Measurements from ENCODE around the gene NKIRAS1. TPM values are rescaled to one million over a fixed set of nuclear protein-coding genes. Genes with fewer than 3 reads are reported as not detected.

The NKIRAS1 gene
- total RNA-seq, result 5.1 TPM

DNA sequence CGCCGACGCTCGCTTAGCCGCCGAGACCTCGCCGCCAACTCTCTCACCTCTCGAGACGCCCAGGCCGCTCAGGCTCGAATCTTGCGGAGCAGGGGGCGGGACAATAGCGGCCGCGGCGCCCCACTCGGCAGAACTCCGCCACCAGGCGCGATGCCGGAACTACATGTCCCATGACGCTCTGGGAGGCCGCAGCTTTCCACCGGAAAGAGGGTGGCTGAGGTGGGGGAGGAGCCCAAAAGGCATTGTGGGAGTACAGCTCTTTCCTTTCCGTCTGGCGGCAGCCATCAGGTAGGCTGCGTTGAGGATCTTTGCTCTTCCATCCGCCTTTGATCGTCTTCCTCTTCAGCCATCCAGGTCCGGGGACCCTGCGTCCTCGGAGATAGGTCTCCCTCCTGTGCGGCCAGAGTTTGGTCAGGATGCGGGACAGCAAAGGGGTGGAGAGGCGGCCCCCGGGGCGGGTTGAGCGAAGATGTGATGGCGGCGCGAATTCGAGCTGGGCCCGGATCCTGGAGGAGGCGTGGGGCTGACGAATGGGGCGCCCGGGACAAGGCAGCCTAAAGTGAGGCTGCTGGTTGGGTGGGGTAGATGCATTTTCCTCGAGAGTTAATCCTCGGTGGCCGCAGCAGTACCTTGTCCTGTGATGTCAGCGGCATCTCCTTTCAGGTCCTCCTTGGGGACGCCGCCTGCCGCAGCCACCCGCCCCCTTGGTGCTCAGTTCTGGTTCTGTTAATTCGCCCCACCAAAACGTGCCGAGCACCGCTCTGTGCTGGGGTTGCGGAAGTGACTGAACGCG lies at the start of gene NKIRAS1, which contains the start of gene RPL15:
Gene NKIRAS1 (minus strand): TSS at position 105 of the 793 bp plus-strand sequence. CDS start 6,086 bp downstream, outside the sequence.
Gene RPL15 (plus strand): TSS at position 247 of the 793 bp plus-strand sequence. CDS start 728 bp downstream, outside the sequence.
- Histone ChIP-seq H3K27me3 (ENCODE audit: insufficient read depth, low read length) (no peaks in the 10 kb centered on the region), H3K4me3 (ENCODE audit: low read length) (peak within 1 kb of the TSS; percentile 94), H3K4me1 (ENCODE audit: insufficient read depth, low read length) (peaks cover 33% of the 10 kb centered on the region), H3K9me3 (ENCODE audit: low read depth, low read length) (no peaks in the 10 kb centered on the region)

DNA sequence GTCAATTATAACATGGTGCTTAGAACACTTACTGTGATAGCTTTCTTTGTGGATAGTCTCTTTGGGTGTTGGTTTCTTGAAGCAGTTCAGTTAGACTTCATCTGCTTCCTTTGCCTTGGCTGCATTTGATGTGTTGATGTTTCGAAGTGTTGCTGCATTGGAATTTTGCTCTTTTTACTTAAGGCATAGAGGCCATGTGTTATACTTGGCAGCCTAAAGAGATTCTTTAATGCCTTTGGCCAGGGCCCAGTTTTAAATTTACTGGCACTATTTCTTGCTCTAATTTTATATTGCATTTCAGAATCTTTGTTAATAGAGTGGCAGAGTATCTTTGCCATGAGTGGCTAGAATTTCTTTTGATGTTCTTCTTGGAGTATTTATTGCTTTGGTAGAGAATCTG lies 49.5 kb upstream of the NKIRAS1 start:
- Histone ChIP-seq H3K4me3 (ENCODE audit: low read length) (no peak overlapping the region), H3K9me3 (ENCODE audit: low read depth, low read length) (no peaks in the 10 kb centered on the region), H3K4me1 (ENCODE audit: insufficient read depth, low read length) (no peaks in the 10 kb centered on the region), H3K27me3 (ENCODE audit: insufficient read depth, low read length) (no peaks in the 10 kb centered on the region)

DNA sequence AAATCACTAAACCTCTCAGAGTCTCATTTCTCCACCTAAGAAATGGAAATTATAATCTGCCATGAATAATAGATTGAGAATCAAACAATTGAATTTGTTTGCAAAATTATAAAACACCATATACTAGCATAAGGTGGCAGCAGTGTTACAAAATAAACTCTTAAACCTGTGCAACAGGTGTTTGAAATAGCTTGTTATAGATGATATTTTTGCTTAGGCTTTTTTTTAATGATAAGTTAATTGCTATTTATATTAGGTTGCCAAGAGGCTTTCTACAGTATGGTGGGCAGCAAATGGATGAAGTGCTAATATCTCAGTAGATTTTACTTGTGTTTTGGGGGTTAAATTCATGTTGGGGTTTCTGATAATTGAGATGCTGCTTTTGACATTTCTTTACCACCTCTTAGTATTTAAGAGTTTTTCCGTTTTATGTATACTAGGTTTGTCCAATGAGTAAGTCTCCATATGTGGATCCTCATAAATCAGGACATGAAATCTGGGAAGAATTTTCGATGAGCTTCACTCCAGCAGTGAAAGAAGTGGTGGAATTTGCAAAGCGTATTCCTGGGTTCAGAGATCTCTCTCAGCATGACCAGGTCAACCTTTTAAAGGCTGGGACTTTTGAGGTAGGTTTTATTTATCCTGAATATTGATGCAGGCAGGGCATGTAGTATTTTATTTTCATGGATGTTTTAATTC lies 47.9 kb upstream of the NKIRAS1 start:
- Histone ChIP-seq H3K4me1 (ENCODE audit: insufficient read depth, low read length) (no peaks in the 10 kb centered on the region), H3K4me3 (ENCODE audit: low read length) (no peak overlapping the region), H3K27me3 (ENCODE audit: insufficient read depth, low read length) (no peaks in the 10 kb centered on the region), H3K9me3 (ENCODE audit: low read depth, low read length) (no peaks in the 10 kb centered on the region)

- H3K27me3 ChIP-seq (ENCODE audit: insufficient read depth, low read length), result no peaks in the 10 kb centered on the region
- H3K4me3 ChIP-seq (ENCODE audit: low read length), result no peak overlapping the region
- no peaks in the 10 kb centered on the region for H3K4me1 ChIP-seq (ENCODE audit: insufficient read depth, low read length)
- H3K9me3 ChIP-seq (ENCODE audit: low read depth, low read length), result no peaks in the 10 kb centered on the region
These were observed 45.1 kb upstream of the NKIRAS1 start for GRCh38 chr3:23961913-23962312.

- no peaks in the 10 kb centered on the region for H3K27me3 ChIP-seq (ENCODE audit: insufficient read depth, low read length)
- no peaks in the 10 kb centered on the region for H3K9me3 ChIP-seq (ENCODE audit: low read depth, low read length)
- H3K4me1 ChIP-seq (ENCODE audit: insufficient read depth, low read length), result no peaks in the 10 kb centered on the region
- H3K4me3 ChIP-seq (ENCODE audit: low read length), result no peak overlapping the region
These were observed 44.3 kb upstream of the NKIRAS1 start for GRCh38 chr3:23961066-23961465.

GRCh38 chr3:23960649-23961048 lies 43.9 kb upstream of the NKIRAS1 start:
- H3K4me3 ChIP-seq (ENCODE audit: low read length), result no peak overlapping the region
- H3K9me3 ChIP-seq (ENCODE audit: low read depth, low read length), result no peaks in the 10 kb centered on the region
- H3K4me1 ChIP-seq (ENCODE audit: insufficient read depth, low read length), result no peaks in the 10 kb centered on the region
- no peaks in the 10 kb centered on the region for H3K27me3 ChIP-seq (ENCODE audit: insufficient read depth, low read length)

GRCh38 chr3:23959135-23959900 lies 42.5 kb upstream of the NKIRAS1 start:
- Histone ChIP-seq H3K9me3 (ENCODE audit: low read depth, low read length) (no peaks in the 10 kb centered on the region), H3K4me1 (ENCODE audit: insufficient read depth, low read length) (no peaks in the 10 kb centered on the region), H3K4me3 (ENCODE audit: low read length) (no peak overlapping the region), H3K27me3 (ENCODE audit: insufficient read depth, low read length) (no peaks in the 10 kb centered on the region)

DNA sequence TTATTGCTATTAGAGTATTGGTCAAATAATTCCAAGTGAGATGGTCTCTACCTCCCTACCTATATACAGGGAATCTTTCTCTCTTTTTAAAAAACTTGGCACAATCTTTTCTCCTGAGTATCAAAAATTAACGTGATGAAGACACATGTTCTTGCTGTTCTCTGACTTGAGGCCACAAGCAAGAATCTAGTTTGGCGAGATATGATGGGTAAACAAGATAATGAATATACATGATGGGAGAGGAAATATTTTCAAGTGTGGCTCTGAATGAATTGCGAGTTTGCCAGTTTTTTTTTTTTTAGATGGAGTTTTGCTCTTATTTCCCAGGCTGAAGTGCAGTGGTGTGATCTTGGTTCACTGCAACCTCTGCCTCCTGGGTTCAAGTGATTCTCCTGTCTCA lies 39.9 kb upstream of the NKIRAS1 start:
- Histone ChIP-seq H3K9me3 (ENCODE audit: low read depth, low read length) (no peaks in the 10 kb centered on the region), H3K4me1 (ENCODE audit: insufficient read depth, low read length) (peaks cover 8% of the 10 kb centered on the region), H3K27me3 (ENCODE audit: insufficient read depth, low read length) (no peaks in the 10 kb centered on the region), H3K4me3 (ENCODE audit: low read length) (no peak overlapping the region)

GRCh38 chr3:23954144-23954543 lies 37.4 kb upstream of the NKIRAS1 start:
- H3K9me3 ChIP-seq (ENCODE audit: low read depth, low read length), result no peaks in the 10 kb centered on the region
- no peak overlapping the region for H3K4me3 ChIP-seq (ENCODE audit: low read length)
- H3K27me3 ChIP-seq (ENCODE audit: insufficient read depth, low read length), result no peaks in the 10 kb centered on the region
- H3K4me1 ChIP-seq (ENCODE audit: insufficient read depth, low read length), result peaks cover 18% of the 10 kb centered on the region

DNA sequence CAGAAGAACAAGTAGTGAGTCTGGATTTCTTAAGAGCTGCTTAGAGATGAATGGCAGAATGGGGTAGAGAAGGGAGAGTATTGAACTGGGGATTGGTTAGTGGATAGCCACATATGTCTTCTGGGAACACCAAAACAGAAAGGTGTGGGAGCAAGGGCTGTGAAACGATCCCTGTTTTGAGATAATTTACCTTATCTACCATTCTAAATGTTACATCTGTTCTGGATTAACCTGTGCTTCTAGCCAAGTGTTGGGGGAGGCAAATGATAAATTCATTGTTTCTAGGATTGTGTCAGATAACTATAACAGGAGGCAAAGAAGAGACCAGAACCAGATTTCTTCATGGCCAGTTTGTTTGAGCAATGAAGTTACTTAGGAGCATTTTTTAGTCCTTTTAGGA lies 36.7 kb upstream of the NKIRAS1 start:
- no peaks in the 10 kb centered on the region for H3K9me3 ChIP-seq (ENCODE audit: low read depth, low read length)
- peaks cover 18% of the 10 kb centered on the region for H3K4me1 ChIP-seq (ENCODE audit: insufficient read depth, low read length)
- H3K27me3 ChIP-seq (ENCODE audit: insufficient read depth, low read length), result no peaks in the 10 kb centered on the region
- H3K4me3 ChIP-seq (ENCODE audit: low read length), result no peak overlapping the region

DNA sequence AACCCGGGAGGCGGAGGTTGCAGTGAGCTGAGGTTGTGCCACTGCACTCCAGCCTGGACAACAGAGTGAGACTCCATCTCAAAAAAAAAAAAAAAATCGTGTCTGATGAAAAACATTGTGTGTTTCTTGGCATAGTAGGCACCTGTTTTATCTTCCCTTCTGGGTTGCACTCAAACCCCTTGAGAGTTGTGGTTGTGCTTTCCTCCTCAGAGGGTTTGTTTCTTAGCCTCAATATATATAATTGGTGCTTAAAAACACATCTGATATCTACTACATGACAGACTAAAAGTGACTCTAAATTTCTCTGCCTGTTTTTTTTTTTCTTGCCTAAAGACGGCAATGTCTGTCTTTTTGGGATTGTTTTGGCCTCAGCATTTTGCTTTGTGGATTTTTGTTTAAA lies 35.9 kb upstream of the NKIRAS1 start:
- Histone ChIP-seq H3K27me3 (ENCODE audit: insufficient read depth, low read length) (no peaks in the 10 kb centered on the region), H3K4me1 (ENCODE audit: insufficient read depth, low read length) (peaks cover 23% of the 10 kb centered on the region), H3K9me3 (ENCODE audit: low read depth, low read length) (no peaks in the 10 kb centered on the region), H3K4me3 (ENCODE audit: low read length) (no peak overlapping the region)

DNA sequence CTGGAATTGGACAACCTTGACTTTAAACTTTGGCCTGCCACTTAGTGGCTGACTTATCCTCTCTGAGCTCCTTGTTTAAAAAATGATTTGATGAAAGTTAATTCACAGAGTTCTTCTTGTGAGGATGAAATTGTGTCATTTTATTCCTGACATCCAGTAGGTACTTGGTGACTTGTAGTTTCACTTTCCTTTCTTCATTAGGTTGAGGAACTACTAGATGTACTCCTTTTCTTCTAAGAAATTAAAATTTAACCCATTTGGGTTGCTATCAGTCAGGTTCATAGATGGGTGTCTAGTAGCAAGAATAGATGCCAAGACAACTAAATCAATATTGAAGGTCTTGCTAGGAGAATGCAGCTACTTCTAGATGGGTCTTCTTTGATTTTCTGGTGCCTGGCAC lies 33.5 kb upstream of the NKIRAS1 start:
- no peaks in the 10 kb centered on the region for H3K9me3 ChIP-seq (ENCODE audit: low read depth, low read length)
- H3K4me3 ChIP-seq (ENCODE audit: low read length), result no peak overlapping the region
- no peaks in the 10 kb centered on the region for H3K27me3 ChIP-seq (ENCODE audit: insufficient read depth, low read length)
- peaks cover 37% of the 10 kb centered on the region for H3K4me1 ChIP-seq (ENCODE audit: insufficient read depth, low read length)

- Histone ChIP-seq H3K27me3 (ENCODE audit: insufficient read depth, low read length) (no peaks in the 10 kb centered on the region), H3K9me3 (ENCODE audit: low read depth, low read length) (no peaks in the 10 kb centered on the region), H3K4me1 (ENCODE audit: insufficient read depth, low read length) (peaks cover 37% of the 10 kb centered on the region), H3K4me3 (ENCODE audit: low read length) (no peak overlapping the region)
These were observed 33.0 kb upstream of the NKIRAS1 start for GRCh38 chr3:23949784-23950183.

GRCh38 chr3:23948761-23949160 lies 32.0 kb upstream of the NKIRAS1 start:
- H3K9me3 ChIP-seq (ENCODE audit: low read depth, low read length), result no peaks in the 10 kb centered on the region

More at GRCh38 chr3:23948761-23949160, 32.0 kb upstream of the NKIRAS1 start:
- H3K4me3 ChIP-seq (ENCODE audit: low read length), result no peak overlapping the region
- H3K4me1 ChIP-seq (ENCODE audit: insufficient read depth, low read length), result peaks cover 39% of the 10 kb centered on the region
- H3K27me3 ChIP-seq (ENCODE audit: insufficient read depth, low read length), result no peaks in the 10 kb centered on the region

All from mononuclear cell (primary cell).